Rectal smooth muscle tissue (tissue), 1 donor: ENCODE data around the gene ZBTB4.

Experiments used
- H3K27ac ChIP-seq: one replicate; pipeline ENCODE4 v1.7.0; 2013; ENCODE audit warnings: low read depth, low read length, inconsistent platforms
- H3K27me3 ChIP-seq: one replicate; pipeline ENCODE4 v1.7.0; 2013; ENCODE audit warnings: low read length; ENCODE audit not compliant: control insufficient read depth, insufficient read depth
- H3K36me3 ChIP-seq: one replicate; pipeline ENCODE4 v1.7.0; 2013; ENCODE audit warnings: low read length; ENCODE audit not compliant: control insufficient read depth, insufficient read depth
- H3K4me1 ChIP-seq: one replicate; pipeline ENCODE4 v1.7.0; 2013; ENCODE audit warnings: low read length; ENCODE audit not compliant: control insufficient read depth, insufficient read depth
- H3K4me3 ChIP-seq: one replicate; pipeline ENCODE4 v1.7.0; 2013; ENCODE audit warnings: low read length
- H3K9ac ChIP-seq: one replicate; pipeline ENCODE4 v1.7.0; 2013; ENCODE audit warnings: low read length

Gene ZBTB4

DNA sequence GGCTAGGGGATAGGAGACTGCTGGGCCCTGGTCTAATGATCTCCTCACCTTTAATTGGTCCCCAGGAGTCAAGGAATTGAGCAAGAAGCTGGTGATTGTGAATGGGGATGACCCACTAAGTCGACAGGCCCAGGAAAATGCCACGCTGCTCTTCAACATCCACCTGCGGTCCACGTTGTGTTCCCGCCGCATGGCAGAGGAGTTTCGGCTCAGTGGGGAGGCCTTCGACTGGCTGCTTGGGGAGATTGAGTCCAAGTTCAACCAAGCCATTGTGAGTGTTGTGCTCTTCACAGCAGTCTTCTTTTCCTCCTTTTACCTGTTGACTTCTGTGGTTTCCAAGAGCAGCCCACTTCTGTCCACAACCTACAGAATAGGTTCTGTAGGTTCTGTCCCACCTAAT, 24.1 kb upstream of the ZBTB4 start:
- H3K27ac ChIP-seq = no peak overlapping the region
- H3K27me3 ChIP-seq = no peaks in the 10 kb centered on the region
- no peak overlapping the region for H3K9ac ChIP-seq
- peaks cover 58% of the 10 kb centered on the region for H3K36me3 ChIP-seq
- no peak overlapping the region for H3K4me3 ChIP-seq
- no peaks in the 10 kb centered on the region for H3K4me1 ChIP-seq

DNA sequence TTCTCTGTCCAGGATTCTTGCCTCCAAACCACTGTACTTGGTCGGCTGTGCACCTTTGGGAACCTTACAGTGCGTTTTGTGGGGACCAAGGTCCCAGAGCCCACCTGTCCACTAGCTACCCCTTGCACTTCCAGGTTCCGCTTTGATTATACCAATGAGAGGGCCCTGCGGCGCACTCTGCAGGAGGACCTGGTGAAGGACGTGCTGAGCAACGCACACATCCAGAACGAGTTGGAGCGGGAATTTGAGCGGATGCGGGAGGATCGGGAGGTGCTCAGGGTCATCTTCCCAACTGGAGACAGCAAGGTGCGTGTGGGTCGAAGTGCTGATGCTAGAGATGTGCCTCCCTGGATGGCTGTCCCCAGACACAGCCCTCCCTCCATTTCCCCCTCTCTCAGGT, 23.6 kb upstream of the ZBTB4 start:
- Histone ChIP-seq H3K4me3 (no peak overlapping the region), H3K36me3 (peaks cover 57% of the 10 kb centered on the region), H3K4me1 (no peaks in the 10 kb centered on the region), H3K27ac (no peak overlapping the region), H3K9ac (no peak overlapping the region), H3K27me3 (no peaks in the 10 kb centered on the region)

DNA sequence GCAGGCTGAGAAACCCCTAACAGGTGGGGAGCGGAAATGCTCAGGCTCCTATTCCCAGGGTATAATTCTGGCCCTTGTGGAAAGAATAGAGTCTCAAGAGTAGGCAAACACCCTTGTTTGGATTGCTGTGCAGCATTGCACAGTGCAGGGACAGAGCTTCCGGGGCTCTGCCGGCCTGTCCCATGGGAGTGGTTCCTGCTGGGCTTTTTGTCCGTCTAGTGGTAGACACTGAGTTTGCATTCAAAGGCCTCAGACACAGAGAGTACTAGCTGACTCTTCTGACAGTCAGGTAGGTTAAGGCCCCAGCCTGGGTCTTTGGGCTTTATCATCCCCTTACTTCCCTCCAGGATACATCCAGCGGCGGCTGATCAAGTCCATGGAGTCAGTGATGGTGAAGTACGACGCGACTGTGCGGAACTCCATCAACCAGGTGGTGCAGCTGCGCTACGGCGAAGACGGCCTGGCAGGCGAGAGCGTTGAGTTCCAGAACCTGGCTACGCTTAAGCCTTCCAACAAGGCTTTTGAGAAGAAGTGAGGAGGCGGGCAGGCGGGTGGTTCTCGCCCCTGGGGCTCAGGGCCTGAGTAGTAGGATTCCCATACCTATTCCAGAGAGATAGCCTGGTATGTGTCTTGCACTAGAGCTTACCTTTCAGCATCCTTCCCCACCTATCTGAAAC, 22.9 kb upstream of the ZBTB4 start:
- Histone ChIP-seq H3K9ac (no peak overlapping the region), H3K27me3 (no peaks in the 10 kb centered on the region), H3K4me3 (no peak overlapping the region), H3K4me1 (no peaks in the 10 kb centered on the region), H3K36me3 (peaks cover 63% of the 10 kb centered on the region), H3K27ac (no peak overlapping the region)

DNA sequence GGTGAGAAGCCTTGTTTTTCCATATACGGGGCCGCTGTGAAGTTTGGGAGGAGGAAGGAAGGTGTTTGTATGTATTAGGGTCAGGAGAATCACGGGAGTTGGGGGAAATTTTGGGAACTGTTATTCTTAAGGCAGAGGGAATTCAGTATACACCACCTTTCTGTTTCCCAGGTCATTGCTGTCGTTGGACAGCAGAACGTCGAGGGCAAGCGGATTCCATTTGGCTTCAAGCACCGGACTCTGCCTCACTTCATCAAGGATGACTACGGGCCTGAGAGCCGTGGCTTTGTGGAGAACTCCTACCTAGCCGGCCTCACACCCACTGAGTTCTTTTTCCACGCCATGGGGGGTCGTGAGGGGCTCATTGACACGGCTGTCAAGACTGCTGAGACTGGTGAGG, 22.3 kb upstream of the ZBTB4 start:
- peaks cover 68% of the 10 kb centered on the region for H3K36me3 ChIP-seq
- no peak overlapping the region for H3K9ac ChIP-seq
- H3K27ac ChIP-seq = no peak overlapping the region
- H3K4me3 ChIP-seq = no peak overlapping the region
- H3K4me1 ChIP-seq = no peaks in the 10 kb centered on the region
- no peaks in the 10 kb centered on the region for H3K27me3 ChIP-seq

DNA sequence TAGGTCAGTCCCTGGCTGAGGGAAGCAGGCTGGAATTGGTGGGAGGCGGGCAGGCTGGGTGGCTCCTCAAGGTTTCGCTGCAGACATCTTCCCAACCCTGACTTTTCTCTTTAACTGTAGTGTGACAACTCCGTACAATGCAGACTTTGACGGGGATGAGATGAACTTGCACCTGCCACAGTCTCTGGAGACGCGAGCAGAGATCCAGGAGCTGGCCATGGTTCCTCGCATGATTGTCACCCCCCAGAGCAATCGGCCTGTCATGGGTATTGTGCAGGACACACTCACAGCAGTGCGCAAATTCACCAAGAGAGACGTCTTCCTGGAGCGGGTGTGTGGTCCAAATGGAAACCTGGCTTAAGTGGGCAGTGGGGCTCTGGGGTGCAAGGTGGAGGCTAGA, 19.7 kb upstream of the ZBTB4 start:
- Histone ChIP-seq H3K27me3 (no peaks in the 10 kb centered on the region), H3K27ac (no peak overlapping the region), H3K9ac (no peak overlapping the region), H3K4me3 (no peak overlapping the region), H3K4me1 (no peaks in the 10 kb centered on the region), H3K36me3 (peaks cover 72% of the 10 kb centered on the region)

DNA sequence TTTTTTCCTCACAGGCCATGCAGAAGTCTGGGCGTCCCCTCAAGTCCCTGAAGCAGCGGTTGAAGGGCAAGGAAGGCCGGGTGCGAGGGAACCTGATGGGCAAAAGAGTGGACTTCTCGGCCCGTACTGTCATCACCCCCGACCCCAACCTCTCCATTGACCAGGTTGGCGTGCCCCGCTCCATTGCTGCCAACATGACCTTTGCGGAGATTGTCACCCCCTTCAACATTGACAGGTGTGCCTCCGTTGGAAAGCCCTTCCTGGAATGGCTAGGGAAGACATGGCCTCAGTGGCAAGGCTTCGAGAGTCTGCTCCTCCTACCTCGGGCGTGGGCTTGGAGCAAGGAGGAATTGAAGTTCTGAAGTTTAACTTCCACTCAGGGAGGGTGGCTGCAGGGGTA, 18.2 kb upstream of the ZBTB4 start:
- peaks cover 57% of the 10 kb centered on the region for H3K36me3 ChIP-seq
- H3K27me3 ChIP-seq = no peaks in the 10 kb centered on the region
- no peak overlapping the region for H3K27ac ChIP-seq
- no peaks in the 10 kb centered on the region for H3K4me1 ChIP-seq
- H3K9ac ChIP-seq = no peak overlapping the region
- H3K4me3 ChIP-seq = no peak overlapping the region

DNA sequence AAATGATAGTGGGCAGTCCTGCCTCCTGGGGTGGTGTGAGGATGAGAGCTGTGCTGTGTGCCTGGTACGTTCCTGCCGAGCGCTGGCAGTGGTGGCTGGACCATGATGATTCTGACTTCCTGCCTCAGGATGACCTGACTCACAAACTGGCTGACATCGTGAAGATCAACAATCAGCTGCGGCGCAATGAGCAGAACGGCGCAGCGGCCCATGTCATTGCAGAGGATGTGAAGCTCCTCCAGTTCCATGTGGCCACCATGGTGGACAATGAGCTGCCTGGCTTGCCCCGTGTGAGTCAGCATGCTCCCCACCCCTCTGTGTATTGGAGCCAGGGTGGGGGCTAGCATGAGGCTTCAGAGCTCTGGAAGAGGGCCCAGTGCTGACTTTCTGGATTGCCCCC, 17.8 kb upstream of the ZBTB4 start:
- H3K4me1 ChIP-seq = no peaks in the 10 kb centered on the region
- H3K9ac ChIP-seq = no peak overlapping the region
- H3K4me3 ChIP-seq = no peak overlapping the region
- no peaks in the 10 kb centered on the region for H3K27me3 ChIP-seq
- peaks cover 53% of the 10 kb centered on the region for H3K36me3 ChIP-seq
- no peak overlapping the region for H3K27ac ChIP-seq

DNA sequence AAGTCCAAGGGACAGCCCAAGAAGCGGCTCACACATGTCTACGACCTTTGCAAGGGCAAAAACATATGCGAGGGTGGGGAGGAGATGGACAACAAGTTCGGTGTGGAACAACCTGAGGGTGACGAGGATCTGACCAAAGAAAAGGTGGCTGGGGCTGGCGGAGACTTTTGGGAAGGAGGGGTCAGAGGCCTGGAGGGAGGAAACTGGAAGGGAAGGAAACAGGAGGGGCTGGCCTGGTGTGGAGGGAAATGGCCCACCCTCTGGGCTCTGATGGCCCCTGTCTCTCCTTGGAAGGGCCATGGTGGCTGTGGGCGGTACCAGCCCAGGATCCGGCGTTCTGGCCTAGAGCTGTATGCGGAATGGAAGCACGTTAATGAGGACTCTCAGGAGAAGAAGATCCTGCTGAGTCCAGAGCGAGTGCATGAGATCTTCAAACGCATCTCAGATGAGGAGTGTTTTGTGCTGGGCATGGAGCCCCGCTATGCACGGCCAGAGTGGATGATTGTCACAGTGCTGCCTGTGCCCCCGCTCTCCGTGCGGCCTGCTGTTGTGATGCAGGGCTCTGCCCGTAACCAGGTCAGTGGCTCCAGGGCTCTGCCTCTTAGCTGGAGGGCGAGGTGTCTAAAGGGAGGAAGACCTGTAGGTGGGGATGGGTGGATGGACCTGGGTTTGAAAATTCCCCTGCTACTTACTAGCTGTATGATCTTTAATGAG, 17.2 kb upstream of the ZBTB4 start:
- Histone ChIP-seq H3K27ac (no peak overlapping the region), H3K9ac (no peak overlapping the region), H3K4me1 (no peaks in the 10 kb centered on the region), H3K4me3 (no peak overlapping the region), H3K36me3 (peaks cover 47% of the 10 kb centered on the region), H3K27me3 (no peaks in the 10 kb centered on the region)

DNA sequence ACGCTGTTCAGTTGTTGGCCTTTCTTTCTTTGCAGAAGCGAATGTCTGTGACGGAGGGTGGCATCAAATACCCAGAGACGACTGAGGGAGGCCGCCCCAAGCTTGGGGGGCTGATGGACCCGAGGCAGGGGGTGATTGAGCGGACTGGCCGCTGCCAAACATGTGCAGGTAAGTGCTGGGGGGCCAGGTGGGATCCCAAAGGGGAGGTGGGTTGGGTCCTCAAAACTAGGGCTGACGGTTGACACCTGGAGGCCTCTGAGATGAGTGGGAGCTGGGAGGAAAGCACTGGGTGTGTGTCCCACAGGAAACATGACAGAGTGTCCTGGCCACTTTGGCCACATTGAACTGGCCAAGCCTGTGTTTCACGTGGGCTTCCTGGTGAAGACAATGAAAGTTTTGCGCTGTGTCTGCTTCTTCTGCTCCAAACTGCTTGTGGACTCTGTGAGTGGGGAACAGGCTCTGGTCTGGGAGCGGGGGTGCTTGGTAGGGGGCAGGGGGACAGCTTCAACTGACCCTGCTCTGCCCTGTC, 16.5 kb upstream of the ZBTB4 start:
- Histone ChIP-seq H3K36me3 (peaks cover 42% of the 10 kb centered on the region), H3K4me1 (no peaks in the 10 kb centered on the region), H3K27me3 (no peaks in the 10 kb centered on the region), H3K4me3 (no peak overlapping the region), H3K9ac (no peak overlapping the region), H3K27ac (no peak overlapping the region)

DNA sequence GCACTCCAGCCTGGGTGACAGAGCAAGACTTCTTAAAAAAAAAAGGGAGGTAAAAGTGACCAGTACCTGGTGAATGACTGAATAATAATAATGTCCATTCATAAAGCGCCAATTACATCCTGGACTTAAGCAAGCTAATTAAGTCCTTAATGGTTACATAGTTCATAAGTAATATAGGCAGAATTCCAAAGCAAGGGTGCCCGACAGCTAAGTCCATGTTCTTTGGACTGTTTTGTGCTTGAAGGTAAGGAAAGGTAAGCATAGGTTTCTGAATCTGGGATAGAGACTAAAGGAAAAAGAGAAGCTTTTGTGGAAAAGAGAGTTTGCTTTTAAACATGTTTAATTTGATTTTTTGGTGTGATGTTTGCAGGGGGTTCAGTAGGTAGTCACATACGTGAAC, 14.5 kb upstream of the ZBTB4 start:
- H3K27ac ChIP-seq = no peak overlapping the region
- peaks cover 28% of the 10 kb centered on the region for H3K36me3 ChIP-seq
- no peak overlapping the region for H3K9ac ChIP-seq
- no peaks in the 10 kb centered on the region for H3K27me3 ChIP-seq
- H3K4me3 ChIP-seq = no peak overlapping the region
- H3K4me1 ChIP-seq = peaks cover under 1% of the 10 kb centered on the region

DNA sequence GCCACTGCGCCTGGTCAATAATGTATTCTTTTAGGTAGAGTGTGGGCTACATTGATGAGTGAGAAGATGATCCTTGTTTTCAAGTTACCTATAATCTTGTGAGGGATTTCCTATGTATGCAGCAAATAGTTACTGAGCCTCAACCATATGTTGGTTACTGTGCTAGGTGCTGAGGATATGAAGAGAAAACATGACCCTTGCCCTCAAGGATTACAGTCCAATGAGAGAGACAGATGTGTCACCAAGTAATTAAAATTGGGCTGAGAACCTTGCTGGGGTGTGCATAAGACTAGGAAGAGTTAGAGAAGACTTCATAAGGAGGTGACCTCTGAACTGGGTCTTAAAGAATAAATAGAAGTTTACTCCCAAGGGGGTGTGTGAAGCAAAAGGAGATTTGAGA, 12.2 kb upstream of the ZBTB4 start:
- peaks cover 7% of the 10 kb centered on the region for H3K36me3 ChIP-seq
- H3K27ac ChIP-seq = no peak overlapping the region
- no peak overlapping the region for H3K4me3 ChIP-seq
- H3K27me3 ChIP-seq = no peaks in the 10 kb centered on the region
- no peak overlapping the region for H3K9ac ChIP-seq
- peaks cover 8% of the 10 kb centered on the region for H3K4me1 ChIP-seq

DNA sequence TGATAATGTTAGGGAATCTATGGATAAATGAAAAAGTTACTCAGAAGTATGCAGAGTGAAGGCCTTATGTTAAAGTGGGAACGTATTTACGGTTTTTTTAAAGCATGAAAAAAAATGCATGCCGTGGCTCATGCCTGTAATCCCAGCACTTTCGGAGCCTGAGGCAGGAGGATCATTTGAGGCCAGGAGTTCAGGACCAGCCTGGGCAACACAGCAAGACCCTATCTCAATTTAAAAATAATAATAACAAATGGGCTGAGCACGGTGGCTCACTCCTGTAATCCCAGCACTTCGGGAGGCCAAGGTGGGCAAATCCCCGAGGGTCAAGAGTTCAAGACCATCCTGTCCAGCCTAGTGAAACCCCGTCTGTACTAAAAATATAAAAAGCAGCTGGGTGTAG, 10.7 kb upstream of the ZBTB4 start:
- Histone ChIP-seq H3K9ac (no peak overlapping the region), H3K4me1 (peaks cover 17% of the 10 kb centered on the region), H3K4me3 (no peak overlapping the region), H3K36me3 (no peaks in the 10 kb centered on the region), H3K27ac (no peak overlapping the region), H3K27me3 (no peaks in the 10 kb centered on the region)

DNA sequence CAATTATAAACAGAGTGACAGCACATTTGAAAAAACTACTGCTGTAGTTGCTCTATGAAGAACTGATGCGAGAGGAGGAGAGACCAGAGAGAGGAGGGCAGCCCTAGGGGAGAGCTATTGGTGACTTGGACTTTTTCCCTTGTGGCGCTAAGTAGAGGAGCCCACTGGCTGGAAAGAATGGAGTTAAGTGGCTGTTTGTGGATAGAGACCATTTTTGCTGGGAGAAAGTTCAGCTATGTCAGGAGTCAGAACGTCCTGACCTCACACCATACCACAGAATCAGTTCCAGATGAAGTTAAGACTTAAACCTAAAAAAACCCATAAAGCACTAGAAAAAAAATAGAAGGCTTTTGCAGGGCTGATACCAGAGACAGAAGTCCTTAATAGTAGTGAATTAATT, 6.8 kb upstream of the ZBTB4 start:
- H3K36me3 ChIP-seq = no peaks in the 10 kb centered on the region
- H3K9ac ChIP-seq = no peak overlapping the region
- H3K4me3 ChIP-seq = peak overlapping the region; percentile 40
- H3K27me3 ChIP-seq = no peaks in the 10 kb centered on the region
- H3K4me1 ChIP-seq = peaks cover 22% of the 10 kb centered on the region
- no peak overlapping the region for H3K27ac ChIP-seq
